ENCODE data around the gene CDH13. TPM values are rescaled to one million over a fixed set of nuclear protein-coding genes. Genes with fewer than 3 reads are reported as not detected.

The CDH13 gene
- total RNA-seq, 1 experiment from 2014 or later = 66.0 TPM

GRCh38 chr16:83588070-83588469 lies 961.3 kb downstream of the CDH13 start:
- DNase-seq (ENCODE audit: low read depth) = no peak

GRCh38 chr16:83589576-83589975 lies 962.8 kb downstream of the CDH13 start:
- DNase-seq (ENCODE audit: low read depth) = no peak

- no peak for DNase-seq (ENCODE audit: low read depth)
Observed at GRCh38 chr16:83592778-83593177, 966.0 kb downstream of the CDH13 start.

GRCh38 chr16:83599789-83600462 lies 973.2 kb downstream of the CDH13 start:
- no peak for DNase-seq (ENCODE audit: low read depth)

GRCh38 chr16:83602761-83603722 lies 976.3 kb downstream of the CDH13 start:
- DNase-seq (ENCODE audit: low read depth) = no peak

GRCh38 chr16:83603723-83604570 lies 977.2 kb downstream of the CDH13 start:
- DNase-seq (ENCODE audit: low read depth) = no peak

- peak; percentile 50 for DNase-seq (ENCODE audit: low read depth)
Observed at GRCh38 chr16:83606486-83607030, 979.8 kb downstream of the CDH13 start.

- no peak for DNase-seq (ENCODE audit: low read depth)
Observed at GRCh38 chr16:83609178-83609577, 982.4 kb downstream of the CDH13 start.

- peak; percentile 54 for DNase-seq (ENCODE audit: low read depth)
Observed at GRCh38 chr16:83615141-83615952, 988.6 kb downstream of the CDH13 start.

GRCh38 chr16:83615953-83616350 lies 989.2 kb downstream of the CDH13 start:
- no peak for DNase-seq (ENCODE audit: low read depth)

- no peak for DNase-seq (ENCODE audit: low read depth)
Observed at GRCh38 chr16:83619381-83620150, 992.8 kb downstream of the CDH13 start.

GRCh38 chr16:83622010-83622409 lies 995.2 kb downstream of the CDH13 start:
- DNase-seq (ENCODE audit: low read depth) = no peak

GRCh38 chr16:83623091-83623730 lies 996.4 kb downstream of the CDH13 start:
- no peak for DNase-seq (ENCODE audit: low read depth)

GRCh38 chr16:83623892-83624291 lies 997.1 kb downstream of the CDH13 start:
- no peak for DNase-seq (ENCODE audit: low read depth)

GRCh38 chr16:83624429-83625120 lies 997.8 kb downstream of the CDH13 start:
- no peak for DNase-seq (ENCODE audit: low read depth)

- no peak for DNase-seq (ENCODE audit: low read depth)
Observed at GRCh38 chr16:83626204-83626603, 999.4 kb downstream of the CDH13 start.

GRCh38 chr16:83626676-83627075 lies 999.9 kb downstream of the CDH13 start:
- DNase-seq (ENCODE audit: low read depth) = no peak

- no peak for DNase-seq (ENCODE audit: low read depth)
Observed at GRCh38 chr16:83627996-83628395, 1001.2 kb downstream of the CDH13 start.

All from HT1080 (cell line).